ENCODE data around the gene SOX1.

DNA sequence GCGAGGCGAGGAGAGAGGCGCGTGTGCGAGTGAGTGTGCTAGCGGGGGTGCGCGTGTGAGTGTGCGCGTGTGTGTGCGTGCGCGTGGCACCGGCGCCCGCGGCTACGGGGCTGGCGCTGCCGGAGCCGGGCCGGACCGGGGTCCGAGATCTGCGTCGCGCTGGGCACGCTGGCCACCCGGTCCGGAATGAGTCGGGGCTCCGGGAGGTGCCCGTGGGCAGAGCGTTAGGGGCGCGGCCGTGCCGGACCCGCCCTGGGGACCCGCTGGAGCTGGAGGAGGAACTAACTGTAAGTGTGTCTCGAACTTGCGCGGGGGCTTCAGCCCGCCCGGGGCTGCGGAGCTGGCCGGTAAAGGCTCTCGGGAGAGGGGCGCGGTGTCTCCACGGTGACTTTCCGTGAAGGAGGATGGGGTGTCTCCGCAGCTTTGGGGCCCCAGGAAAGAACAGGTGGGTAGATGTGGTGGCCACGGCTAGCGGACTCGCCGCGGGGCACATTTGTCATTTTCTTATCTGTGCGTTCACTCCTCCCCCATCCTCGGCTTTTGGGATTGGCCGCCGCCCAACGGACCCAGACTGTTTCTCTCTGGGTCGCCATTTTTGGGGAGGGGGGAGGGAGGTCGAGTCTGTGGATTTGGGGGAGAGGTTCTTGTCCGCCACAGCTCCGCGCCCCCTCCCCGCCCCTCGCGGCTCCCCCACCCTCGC is 10.1 kb upstream of the SOX1 start:
- TF ChIP-seq, protein P1, sequence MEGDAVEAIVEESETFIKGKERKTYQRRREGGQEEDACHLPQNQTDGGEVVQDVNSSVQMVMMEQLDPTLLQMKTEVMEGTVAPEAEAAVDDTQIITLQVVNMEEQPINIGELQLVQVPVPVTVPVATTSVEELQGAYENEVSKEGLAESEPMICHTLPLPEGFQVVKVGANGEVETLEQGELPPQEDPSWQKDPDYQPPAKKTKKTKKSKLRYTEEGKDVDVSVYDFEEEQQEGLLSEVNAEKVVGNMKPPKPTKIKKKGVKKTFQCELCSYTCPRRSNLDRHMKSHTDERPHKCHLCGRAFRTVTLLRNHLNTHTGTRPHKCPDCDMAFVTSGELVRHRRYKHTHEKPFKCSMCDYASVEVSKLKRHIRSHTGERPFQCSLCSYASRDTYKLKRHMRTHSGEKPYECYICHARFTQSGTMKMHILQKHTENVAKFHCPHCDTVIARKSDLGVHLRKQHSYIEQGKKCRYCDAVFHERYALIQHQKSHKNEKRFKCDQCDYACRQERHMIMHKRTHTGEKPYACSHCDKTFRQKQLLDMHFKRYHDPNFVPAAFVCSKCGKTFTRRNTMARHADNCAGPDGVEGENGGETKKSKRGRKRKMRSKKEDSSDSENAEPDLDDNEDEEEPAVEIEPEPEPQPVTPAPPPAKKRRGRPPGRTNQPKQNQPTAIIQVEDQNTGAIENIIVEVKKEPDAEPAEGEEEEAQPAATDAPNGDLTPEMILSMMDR (IDR thresholded peaks at IDR 0.05), result no peak
- TF ChIP-seq POLR2A (IDR thresholded peaks at IDR 0.05), result no peak

Measured in body of pancreas (tissue), 4 donors.